IPS-NIHi7 (cell line): Measurements from ENCODE around the gene AQP7.
"Not testable (repeated sequence)": the region's sequence is repeated elsewhere in the genome, so short reads cannot be mapped to it uniquely, and the experiment has no call there.

ENCODE experiments used
- DNase-seq: peaks from one replicate; pipeline ENCODE4 v3.0.0; 2012; ENCODE audit warnings: mixed read lengths; ENCODE audit errors: extremely low spot score

AQP7 gene

GRCh38 chr9:33433871-33434270, 31.5 kb upstream of the AQP7 start:
- no peak for DNase-seq

GRCh38 chr9:33431420-33431819, 29.1 kb upstream of the AQP7 start:
- DNase-seq, result no peak

- no peak for DNase-seq
Observed at GRCh38 chr9:33430942-33431341, 28.6 kb upstream of the AQP7 start.

GRCh38 chr9:33429256-33429985, 27.1 kb upstream of the AQP7 start:
- no peak for DNase-seq

- no peak for DNase-seq
Observed at GRCh38 chr9:33426843-33427293, 24.5 kb upstream of the AQP7 start.

- no peak for DNase-seq
Observed at GRCh38 chr9:33425128-33425533, 22.8 kb upstream of the AQP7 start.

GRCh38 chr9:33424492-33424891, 22.1 kb upstream of the AQP7 start:
- not testable (repeated sequence) for DNase-seq

GRCh38 chr9:33424043-33424442, 21.7 kb upstream of the AQP7 start:
- DNase-seq, result not testable (repeated sequence)

GRCh38 chr9:33419708-33420303, 17.4 kb upstream of the AQP7 start:
- DNase-seq, result no peak

GRCh38 chr9:33418090-33418489, 15.7 kb upstream of the AQP7 start:
- DNase-seq, result peak; percentile 5

- no peak for DNase-seq
Observed at GRCh38 chr9:33416996-33417395, 14.6 kb upstream of the AQP7 start.

GRCh38 chr9:33415501-33416038, 13.2 kb upstream of the AQP7 start:
- peak; percentile 85 for DNase-seq

- peak; percentile 4 for DNase-seq
Observed at GRCh38 chr9:33414889-33415500, 12.6 kb upstream of the AQP7 start.

GRCh38 chr9:33414268-33414667, 11.9 kb upstream of the AQP7 start:
- DNase-seq, result peak; percentile 5

- peak; percentile 6 for DNase-seq
Observed at GRCh38 chr9:33408087-33408486, 5.7 kb upstream of the AQP7 start.

- DNase-seq, result no peak
Observed at GRCh38 chr9:33407061-33407460, 4.7 kb upstream of the AQP7 start.

- DNase-seq, result peak; percentile 16
Observed at GRCh38 chr9:33404788-33405362, 2.5 kb upstream of the AQP7 start.

GRCh38 chr9:33403941-33404787, 1.8 kb upstream of the AQP7 start:
- DNase-seq, result peak; percentile 8

GRCh38 chr9:33401809-33402208, 559 bp downstream of the AQP7 start:
- DNase-seq, result not testable (repeated sequence)

- not testable (repeated sequence) for DNase-seq
Observed at GRCh38 chr9:33399047-33399446, 3.3 kb downstream of the AQP7 start.

- DNase-seq, result not testable (repeated sequence)
Observed at GRCh38 chr9:33397801-33398200, 4.6 kb downstream of the AQP7 start.
